ENCODE measurements around the gene RFTN1.

Gene RFTN1

GRCh38 chr3:16378920-16379319, 134.6 kb downstream of the RFTN1 start:
- DNase-seq (ENCODE audit: low read depth in 2 of 2): no peak

- DNase-seq (ENCODE audit: low read depth in 2 of 2): no peak
Observed at GRCh38 chr3:16378415-16378814, 135.1 kb downstream of the RFTN1 start.

- DNase-seq (ENCODE audit: low read depth in 2 of 2): no peak
Observed at GRCh38 chr3:16377847-16378302, 135.6 kb downstream of the RFTN1 start.

GRCh38 chr3:16377196-16377595, 136.3 kb downstream of the RFTN1 start:
- no peak for DNase-seq (ENCODE audit: low read depth in 2 of 2)

GRCh38 chr3:16375891-16376290, 137.6 kb downstream of the RFTN1 start:
- DNase-seq (ENCODE audit: low read depth in 2 of 2): no peak

- no peak for DNase-seq (ENCODE audit: low read depth in 2 of 2)
Observed at GRCh38 chr3:16374935-16375245, 138.6 kb downstream of the RFTN1 start.

GRCh38 chr3:16374047-16374934, 139.2 kb downstream of the RFTN1 start:
- no peak for DNase-seq (ENCODE audit: low read depth in 2 of 2)

- no peak for DNase-seq (ENCODE audit: low read depth in 2 of 2)
Observed at GRCh38 chr3:16373341-16373946, 140.1 kb downstream of the RFTN1 start.

GRCh38 chr3:16372362-16373292, 140.9 kb downstream of the RFTN1 start:
- DNase-seq (ENCODE audit: low read depth in 2 of 2): no peak

GRCh38 chr3:16370872-16371740, 142.4 kb downstream of the RFTN1 start:
- no peak for DNase-seq (ENCODE audit: low read depth in 2 of 2)

GRCh38 chr3:16370503-16370871, 143.0 kb downstream of the RFTN1 start:
- DNase-seq (ENCODE audit: low read depth in 2 of 2): no peak

GRCh38 chr3:16369885-16370284, 143.6 kb downstream of the RFTN1 start:
- no peak for DNase-seq (ENCODE audit: low read depth in 2 of 2)

GRCh38 chr3:16369276-16369675, 144.2 kb downstream of the RFTN1 start:
- DNase-seq (ENCODE audit: low read depth in 2 of 2): no peak

- DNase-seq (ENCODE audit: low read depth in 2 of 2): no peak
Observed at GRCh38 chr3:16366581-16366980, 146.9 kb downstream of the RFTN1 start.

- DNase-seq (ENCODE audit: low read depth in 2 of 2): no peak
Observed at GRCh38 chr3:16365491-16366128, 147.9 kb downstream of the RFTN1 start.

GRCh38 chr3:16364963-16365362, 148.5 kb downstream of the RFTN1 start:
- no peak for DNase-seq (ENCODE audit: low read depth in 2 of 2)

- DNase-seq (ENCODE audit: low read depth in 2 of 2): no peak
Observed at GRCh38 chr3:16364323-16364722, 149.2 kb downstream of the RFTN1 start.

GRCh38 chr3:16363636-16364035, 149.9 kb downstream of the RFTN1 start:
- no peak for DNase-seq (ENCODE audit: low read depth in 2 of 2)

GRCh38 chr3:16362770-16363169, 150.7 kb downstream of the RFTN1 start:
- no peak for DNase-seq (ENCODE audit: low read depth in 2 of 2)

GRCh38 chr3:16361087-16361486, 152.4 kb downstream of the RFTN1 start:
- no peak for DNase-seq (ENCODE audit: low read depth in 2 of 2)

GRCh38 chr3:16359331-16359730, 154.2 kb downstream of the RFTN1 start:
- DNase-seq (ENCODE audit: low read depth in 2 of 2): no peak
